Activated T-helper 2 cell treated with anti-CD3 and anti-CD28 coated beads, Interferon-gamma antibody, Interleukin-2, Interleukin-4, amounts not matched to agents 10 μg/mL and 5 μg/mL and 100 μg/mL, durations not matched to agents 14 hours and 24 hours and 36 hours (primary cell): ENCODE measurements around the gene VKORC1. TPM values are rescaled to one million over a fixed set of nuclear protein-coding genes. Genes with fewer than 3 reads are reported as not detected.

Experiments used
- DNase-seq: peaks from one replicate; pipeline ENCODE4 v3.0.0; 2021; ENCODE audit warnings: low spot score
- H3K27ac Mint-ChIP-seq: one replicate; pipeline ENCODE4 v1.8.0; 2021; ENCODE audit warnings: mixed read lengths
- H3K27me3 Mint-ChIP-seq: one replicate; pipeline ENCODE4 v1.8.0; 2021; ENCODE audit warnings: low read depth, mixed read lengths
- H3K36me3 Mint-ChIP-seq: one replicate; pipeline ENCODE4 v1.8.0; 2021; ENCODE audit warnings: low read depth, mixed read lengths
- H3K4me1 Mint-ChIP-seq: one replicate; pipeline ENCODE4 v1.8.0; 2021; ENCODE audit warnings: low read depth, mixed read lengths
- H3K4me3 Mint-ChIP-seq: one replicate; pipeline ENCODE4 v1.8.0; 2021; ENCODE audit warnings: low read depth, mild to moderate bottlenecking, moderate library complexity, mixed read lengths
- H3K9me3 Mint-ChIP-seq: one replicate; pipeline ENCODE4 v1.8.0; 2021; ENCODE audit warnings: mixed read lengths
- intact Hi-C: fragments of 100-400 bp; cut with micrococcal nuclease; formaldehyde crosslinking; loops from one replicate; pipeline ENCODE4 v1.15.1; 2023
- total RNA-seq: library from RNA; stranded (reverse); gene quantifications from 2 replicates; pipeline ENCODE4 v1.2.3, GENCODE V29; 2022

VKORC1 gene
- total RNA-seq, 1 donor from 2014 or later, result 54.5 TPM

DNA sequence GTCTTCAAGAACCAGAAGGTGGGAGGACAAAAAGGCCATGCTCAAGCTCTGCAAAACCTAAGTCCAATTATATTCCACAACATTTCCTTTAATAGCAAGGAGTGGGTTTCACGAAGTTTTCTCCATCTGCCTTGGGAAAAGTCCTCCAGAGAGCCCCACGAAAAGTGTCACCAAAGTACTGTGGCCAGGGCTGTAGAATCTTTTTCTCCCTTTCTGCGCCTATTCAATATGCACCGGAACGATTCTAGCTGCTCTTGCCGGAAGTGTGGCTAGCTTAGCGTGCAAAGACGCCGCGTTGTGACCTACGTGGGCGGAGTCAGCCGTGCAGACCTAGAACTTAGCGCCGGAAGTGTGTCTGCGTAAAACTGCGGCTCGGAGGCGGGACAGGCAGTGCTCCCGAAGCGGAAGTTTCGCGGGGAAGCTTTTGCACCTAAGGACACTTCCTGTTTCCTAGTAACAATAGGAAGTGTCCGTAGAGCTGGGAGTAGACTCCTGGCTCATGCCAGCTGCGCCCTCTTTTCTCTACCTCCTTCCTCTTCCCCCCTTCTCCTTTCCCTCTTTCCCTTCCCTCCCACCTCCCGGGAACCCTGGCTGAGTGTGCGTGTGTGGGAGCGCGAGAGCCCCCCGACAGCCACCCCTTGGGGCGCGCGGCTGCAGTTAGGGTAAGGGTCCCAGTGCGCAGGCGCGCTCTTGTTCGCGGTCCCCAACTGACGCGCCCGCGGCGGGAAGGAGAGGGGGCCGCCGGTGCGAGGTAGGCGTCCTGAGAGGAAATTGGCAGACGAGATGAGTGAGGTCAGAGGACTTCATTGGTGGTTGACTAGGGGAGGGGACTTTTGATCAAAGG, 20.4 kb downstream of the VKORC1 start, which contains the start of the genes ZNF646 and ZNF668:
TSS of gene ZNF646 (plus strand) at position 453 of the 844 bp plus-strand sequence. CDS start 1,903 bp downstream, outside the sequence.
TSS of gene ZNF668 (minus strand) at position 271 of the 844 bp plus-strand sequence. CDS start 9,781 bp downstream, outside the sequence.
- intact Hi-C loops, result loop anchor here (1.0 to 5.0 kb wide), 9 partner anchors 20 to 385 kb away; partner anchors contain the start of genes ARMC5, BCKDK, FUS and SETD1A
- Mint-ChIP-seq H3K4me1 (peaks cover 23% of the 10 kb centered on the region), H3K27me3 (no peaks in the 10 kb centered on the region), H3K4me3 (peak within 1 kb of the TSS; percentile 99), H3K9me3 (no peaks in the 10 kb centered on the region), H3K36me3 (peaks cover 33% of the 10 kb centered on the region), H3K27ac (peak within 1 kb of the TSS; percentile 96)
- DNase-seq, result peak; percentile 98

DNA sequence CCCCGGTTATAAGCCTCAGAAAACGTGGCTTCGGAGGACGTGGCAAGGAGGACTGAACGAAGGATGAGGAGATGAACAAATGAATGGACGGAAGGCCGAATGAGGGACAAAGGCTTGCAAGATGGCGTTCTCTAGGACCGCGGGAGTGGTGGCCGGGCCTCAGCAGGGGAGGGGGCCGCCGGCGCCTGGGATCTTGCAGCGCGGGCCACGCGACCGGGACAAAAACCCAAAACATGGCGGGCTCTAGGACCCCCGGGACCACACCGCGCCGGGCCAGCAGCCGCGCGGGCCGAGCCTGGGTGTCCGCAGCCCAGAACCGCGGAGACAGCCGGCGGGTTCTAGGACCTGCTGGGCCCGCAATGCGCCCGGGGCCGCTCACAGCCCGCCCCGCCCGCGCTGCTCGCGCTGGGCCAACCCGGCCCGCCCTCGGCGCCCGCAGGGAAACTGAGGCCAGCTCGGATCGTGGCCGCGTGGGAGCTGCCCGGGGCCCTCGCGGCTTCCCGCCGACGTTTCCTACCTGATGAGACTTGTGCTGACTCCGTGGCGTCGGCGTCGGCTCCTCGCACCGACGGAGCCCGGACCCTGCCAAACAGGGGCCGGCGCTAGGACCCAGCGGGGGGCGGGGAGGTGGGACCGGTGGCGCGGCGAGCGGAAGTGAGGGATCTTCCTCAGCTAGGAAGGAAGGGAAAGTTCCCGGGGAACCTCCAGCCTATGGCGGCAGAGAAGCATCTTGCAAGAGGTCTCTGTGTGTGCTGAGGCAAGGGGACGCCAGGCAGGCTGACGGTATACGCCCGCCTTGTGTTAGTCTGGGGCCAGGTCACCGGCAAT, 21.2 kb downstream of the VKORC1 start:
- intact Hi-C loops, result loop anchor here (1.0 to 5.0 kb wide), 2 partner anchors 34 to 116 kb away; partner anchors contain the start of genes BCKDK and SETD1A
- H3K27ac Mint-ChIP-seq, result peak overlapping the region; percentile 96
- peaks cover 24% of the 10 kb centered on the region for H3K4me1 Mint-ChIP-seq
- H3K27me3 Mint-ChIP-seq, result no peaks in the 10 kb centered on the region
- DNase-seq, result peak; percentile 85
- peak overlapping the region; percentile 99 for H3K4me3 Mint-ChIP-seq
- H3K9me3 Mint-ChIP-seq, result no peaks in the 10 kb centered on the region
- H3K36me3 Mint-ChIP-seq, result peaks cover 27% of the 10 kb centered on the region

DNA sequence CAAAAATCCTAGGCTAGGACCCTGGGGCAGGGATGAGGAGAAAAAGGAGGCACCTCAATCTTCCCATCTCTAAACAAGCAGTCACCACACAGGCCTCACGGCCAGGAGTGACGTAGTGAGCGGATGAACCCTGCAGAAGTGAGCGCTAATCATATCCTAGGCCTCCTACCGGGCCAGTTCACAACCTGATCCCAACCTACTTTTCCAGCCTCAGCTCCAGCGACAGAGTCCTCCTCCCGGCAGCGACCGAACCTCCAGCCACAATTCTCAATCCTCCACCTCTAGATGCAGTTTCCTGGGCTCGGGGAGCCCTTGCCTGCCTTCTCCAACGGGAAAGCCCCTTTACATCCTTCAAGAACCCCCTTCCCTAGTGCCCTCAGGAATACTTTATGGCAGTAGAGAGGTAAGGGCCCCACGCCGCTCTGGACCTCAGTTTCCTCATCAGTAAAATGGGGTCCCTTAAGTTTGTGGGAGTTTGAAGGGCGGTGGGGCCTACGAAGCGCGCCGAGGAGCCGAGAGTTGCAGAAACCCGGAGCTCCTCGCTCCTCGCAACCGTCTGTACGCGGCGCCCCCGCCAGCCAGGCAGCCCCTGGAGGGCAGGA, 22.0 kb downstream of the VKORC1 start:
- Mint-ChIP-seq H3K4me1 (peaks cover 26% of the 10 kb centered on the region), H3K36me3 (peaks cover 20% of the 10 kb centered on the region), H3K27ac (peak overlapping the region; percentile 96), H3K9me3 (no peaks in the 10 kb centered on the region), H3K27me3 (no peaks in the 10 kb centered on the region), H3K4me3 (peak overlapping the region; percentile 99)
- intact Hi-C loops, result loop anchor here (1.0 to 5.0 kb wide), 2 partner anchors 35 to 115 kb away; partner anchors contain the start of genes BCKDK and SETD1A
- DNase-seq, result peak; percentile 33

DNA sequence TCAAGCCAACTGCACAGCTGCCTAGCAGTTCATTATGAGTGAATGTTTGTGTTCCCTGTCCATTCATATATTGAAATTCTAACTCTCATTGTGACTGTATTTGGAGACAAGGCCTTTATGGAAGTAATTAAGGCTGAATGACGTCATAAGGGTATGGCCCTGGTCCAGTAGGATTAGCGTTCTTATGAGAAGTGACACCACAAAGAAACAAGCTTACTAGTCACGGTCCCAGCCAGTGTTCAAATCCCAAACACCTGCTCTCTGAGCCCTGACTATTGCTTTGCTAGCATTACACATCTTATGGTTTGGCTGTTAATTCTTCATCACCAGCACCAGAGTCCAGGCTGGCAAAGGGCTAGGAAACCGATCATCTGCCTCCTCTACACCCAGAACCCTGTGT, 22.7 kb downstream of the VKORC1 start:
- intact Hi-C loops, result loop anchor here (5.0 kb wide), 1 partner anchor 35 kb away; the partner anchor contains the start of gene BCKDK
- no peaks in the 10 kb centered on the region for H3K27me3 Mint-ChIP-seq
- no peak for DNase-seq

DNA sequence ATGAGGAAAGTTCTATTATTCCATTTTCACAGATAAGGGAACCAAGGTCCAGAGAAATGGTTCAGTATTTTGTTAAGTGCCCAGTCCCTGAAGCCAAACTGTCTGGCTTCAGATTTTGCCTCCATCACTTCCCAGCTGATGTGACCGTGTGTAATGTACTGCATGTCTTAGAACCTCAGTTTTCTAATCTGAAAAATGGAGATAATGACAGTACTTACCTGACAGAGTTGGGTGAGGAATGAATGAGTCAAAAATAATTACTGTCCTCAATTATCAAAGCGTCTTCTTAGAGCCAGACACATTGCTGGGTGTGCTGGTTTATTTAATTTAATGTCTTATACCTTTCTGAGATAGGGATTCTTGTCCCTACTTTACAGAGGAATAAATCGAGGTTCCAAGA, 27.3 kb downstream of the VKORC1 start:
- peaks cover 25% of the 10 kb centered on the region for H3K36me3 Mint-ChIP-seq
- H3K4me3 Mint-ChIP-seq, result no peak overlapping the region
- H3K27ac Mint-ChIP-seq, result no peak overlapping the region
- DNase-seq, result no peak
- intact Hi-C loops, result no loop called here
- no peaks in the 10 kb centered on the region for H3K27me3 Mint-ChIP-seq
- no peaks in the 10 kb centered on the region for H3K9me3 Mint-ChIP-seq
- peaks cover 40% of the 10 kb centered on the region for H3K4me1 Mint-ChIP-seq

More for the DNA sequence above, 22.7 kb downstream of the VKORC1 start:
- Mint-ChIP-seq H3K9me3 (no peaks in the 10 kb centered on the region), H3K4me3 (peak overlapping the region; percentile 99), H3K36me3 (peaks cover 15% of the 10 kb centered on the region), H3K27ac (peak overlapping the region; percentile 96), H3K4me1 (peaks cover 26% of the 10 kb centered on the region)

DNA sequence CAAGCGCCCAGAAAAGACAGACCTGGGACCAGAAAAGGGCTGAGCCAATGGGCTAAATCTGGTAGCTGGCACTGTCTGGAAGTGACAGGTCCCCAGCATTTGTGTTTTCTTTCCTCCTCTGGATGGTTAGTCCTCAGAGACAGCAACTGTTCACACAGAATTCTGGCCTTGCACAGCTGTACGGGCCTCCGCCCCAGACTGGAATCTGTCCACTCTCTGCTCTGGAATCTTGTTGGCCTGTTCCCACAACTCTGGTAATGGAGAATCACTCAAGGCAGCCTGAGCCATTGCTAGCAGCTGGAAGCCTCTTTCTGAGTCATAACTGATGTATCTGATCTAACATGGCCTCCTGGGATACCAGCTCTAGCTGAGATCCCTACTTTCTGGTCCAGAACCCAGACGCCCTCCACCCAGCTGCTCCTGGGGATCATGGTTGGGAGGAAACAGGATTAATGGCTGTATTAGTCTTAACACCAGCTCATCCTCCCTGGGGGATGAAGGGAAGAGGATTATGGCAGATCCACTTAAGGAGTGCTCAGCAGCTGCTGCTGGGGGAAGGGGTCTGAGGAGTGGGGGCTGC, 29.6 kb downstream of the VKORC1 start:
- intact Hi-C loops, result no loop called here
- peak overlapping the region; percentile 59 for H3K27ac Mint-ChIP-seq
- peak overlapping the region; percentile 65 for H3K4me3 Mint-ChIP-seq
- peaks cover 31% of the 10 kb centered on the region for H3K4me1 Mint-ChIP-seq
- no peaks in the 10 kb centered on the region for H3K9me3 Mint-ChIP-seq
- H3K27me3 Mint-ChIP-seq, result no peaks in the 10 kb centered on the region
- DNase-seq, result no peak
- peaks cover 46% of the 10 kb centered on the region for H3K36me3 Mint-ChIP-seq

DNA sequence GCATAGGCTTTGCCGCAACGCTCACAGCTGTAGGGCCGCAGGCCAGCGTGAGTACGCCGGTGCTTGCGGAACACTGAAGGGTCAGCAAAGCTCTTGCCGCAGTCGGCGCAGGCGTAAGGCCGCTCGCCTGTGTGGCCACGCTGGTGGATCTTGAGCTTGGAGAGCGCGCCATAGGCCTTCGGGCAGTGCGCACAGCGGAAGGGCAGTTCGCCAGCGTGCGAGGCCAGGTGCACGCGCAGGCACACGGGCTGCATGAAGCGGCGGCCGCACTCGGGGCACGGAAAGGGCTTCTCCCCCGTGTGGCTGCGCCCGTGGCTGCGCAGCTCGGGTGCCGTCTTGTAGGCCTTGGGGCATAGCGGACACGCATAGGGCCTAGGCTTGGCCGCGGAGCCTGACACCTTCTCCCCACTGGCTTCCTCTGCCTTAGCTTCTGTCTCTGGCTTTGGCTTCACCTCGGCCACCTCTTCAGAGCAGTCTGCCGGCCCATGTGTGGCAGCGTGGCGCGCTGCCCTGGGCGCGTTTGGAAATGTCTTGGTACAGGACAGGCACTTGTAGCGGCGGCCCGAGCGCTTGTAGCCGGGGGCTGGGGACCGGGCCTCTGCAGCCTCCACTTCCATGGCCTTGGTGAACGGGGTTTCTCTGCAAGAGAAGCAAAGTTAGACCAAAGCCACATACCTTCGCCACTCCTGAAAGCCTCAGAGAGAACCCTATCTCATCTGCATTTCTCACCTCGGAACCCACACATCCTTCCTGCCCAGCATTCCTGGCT, 30.6 kb downstream of the VKORC1 start:
- no peaks in the 10 kb centered on the region for H3K9me3 Mint-ChIP-seq
- intact Hi-C loops, result no loop called here
- H3K36me3 Mint-ChIP-seq, result peaks cover 50% of the 10 kb centered on the region
- H3K4me1 Mint-ChIP-seq, result peaks cover 28% of the 10 kb centered on the region
- peak overlapping the region; percentile 59 for H3K27ac Mint-ChIP-seq
- H3K27me3 Mint-ChIP-seq, result no peaks in the 10 kb centered on the region
- DNase-seq, result no peak
- peak overlapping the region; percentile 65 for H3K4me3 Mint-ChIP-seq

DNA sequence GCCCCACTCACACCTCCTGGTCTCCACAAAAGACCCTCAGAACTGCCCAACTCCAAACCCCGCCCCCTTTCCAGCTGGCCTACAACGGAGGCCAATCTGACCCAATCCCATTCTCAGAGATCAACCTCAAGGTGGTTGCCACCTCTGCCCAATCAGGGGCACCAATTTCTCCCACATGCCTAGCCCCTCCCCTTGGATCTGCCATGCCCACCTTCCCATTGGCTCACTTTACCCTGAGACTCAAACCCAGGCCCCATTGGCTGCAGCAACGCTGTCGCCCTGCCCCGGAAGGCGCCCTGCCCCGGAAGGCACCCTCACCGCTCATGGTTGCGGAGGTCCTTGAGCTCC, 31.1 kb downstream of the VKORC1 start:
- intact Hi-C loops, result no loop called here
- Mint-ChIP-seq H3K27ac (no peak overlapping the region), H3K4me1 (peaks cover 26% of the 10 kb centered on the region), H3K36me3 (peaks cover 50% of the 10 kb centered on the region), H3K27me3 (no peaks in the 10 kb centered on the region), H3K9me3 (no peaks in the 10 kb centered on the region), H3K4me3 (peak overlapping the region; percentile 37)
- no peak for DNase-seq

DNA sequence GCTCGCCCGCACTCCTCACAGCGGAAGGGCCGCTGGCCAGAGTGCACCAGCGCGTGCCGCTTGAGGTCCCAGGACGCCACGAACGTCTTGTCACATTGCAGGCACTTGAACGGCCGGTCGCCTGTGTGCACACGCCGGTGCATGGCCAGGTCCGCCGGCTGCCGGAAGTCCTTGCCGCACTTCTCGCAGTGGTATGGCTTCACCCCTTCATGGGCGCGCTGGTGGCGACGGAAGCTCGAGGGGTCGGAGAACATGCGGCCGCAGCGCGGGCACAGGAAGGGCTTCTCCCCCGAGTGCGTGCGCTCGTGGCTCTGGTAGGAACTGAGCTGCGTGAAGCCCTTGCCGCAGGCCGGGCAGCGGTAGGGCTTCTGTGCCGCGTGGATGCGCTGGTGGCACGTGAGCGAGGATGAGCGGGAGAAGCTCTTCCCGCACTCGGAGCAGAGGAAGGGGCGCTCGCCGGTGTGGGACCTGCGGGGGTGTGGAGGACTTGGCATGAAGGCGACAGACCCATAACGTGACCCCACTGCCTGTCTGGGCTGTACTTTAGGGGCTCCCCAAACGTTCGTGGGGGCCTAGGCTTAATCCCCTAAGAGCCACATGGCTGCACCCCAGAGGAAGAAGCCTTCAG, 32.7 kb downstream of the VKORC1 start:
- Mint-ChIP-seq H3K27ac (no peak overlapping the region), H3K36me3 (peaks cover 50% of the 10 kb centered on the region), H3K4me1 (peaks cover 24% of the 10 kb centered on the region), H3K27me3 (no peaks in the 10 kb centered on the region), H3K9me3 (no peaks in the 10 kb centered on the region), H3K4me3 (no peak overlapping the region)
- no peak for DNase-seq
- intact Hi-C loops, result no loop called here

DNA sequence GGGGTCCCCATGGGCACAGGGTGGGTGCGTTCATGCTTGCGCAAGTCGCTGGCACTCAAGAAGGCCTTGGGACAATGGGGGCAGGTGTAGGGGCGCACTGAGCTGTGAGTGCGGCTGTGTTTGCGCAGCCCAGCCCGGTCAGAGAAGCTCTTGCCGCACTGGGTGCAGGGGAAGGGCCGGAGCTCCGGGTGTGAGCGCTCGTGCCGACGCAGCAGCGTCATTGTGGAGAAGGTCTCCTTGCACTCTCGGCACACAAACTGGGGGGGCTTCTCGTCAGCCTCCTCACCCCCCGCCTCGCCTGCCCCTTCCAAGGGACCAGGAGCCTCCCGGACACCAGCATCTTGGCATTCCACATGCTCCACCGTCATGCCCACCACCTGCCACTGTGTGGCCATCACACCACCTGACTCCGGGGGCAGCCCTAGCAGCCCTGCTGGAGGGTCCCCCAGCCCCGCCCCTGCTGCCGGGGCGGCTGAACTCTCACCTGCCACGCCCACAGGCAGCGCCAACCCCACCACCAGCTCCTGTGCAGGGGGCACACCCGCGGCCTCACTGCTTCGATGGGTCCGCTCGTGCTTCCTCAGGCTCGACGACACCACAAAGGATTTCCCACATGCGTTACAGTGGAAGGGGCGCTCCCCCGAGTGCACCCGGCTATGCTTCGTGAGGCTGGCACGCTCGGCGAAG, 33.3 kb downstream of the VKORC1 start:
- intact Hi-C loops, result no loop called here
- peaks cover 24% of the 10 kb centered on the region for H3K4me1 Mint-ChIP-seq
- no peak overlapping the region for H3K4me3 Mint-ChIP-seq
- DNase-seq, result no peak
- no peaks in the 10 kb centered on the region for H3K9me3 Mint-ChIP-seq
- peaks cover 50% of the 10 kb centered on the region for H3K36me3 Mint-ChIP-seq
- H3K27ac Mint-ChIP-seq, result no peak overlapping the region
- H3K27me3 Mint-ChIP-seq, result no peaks in the 10 kb centered on the region

DNA sequence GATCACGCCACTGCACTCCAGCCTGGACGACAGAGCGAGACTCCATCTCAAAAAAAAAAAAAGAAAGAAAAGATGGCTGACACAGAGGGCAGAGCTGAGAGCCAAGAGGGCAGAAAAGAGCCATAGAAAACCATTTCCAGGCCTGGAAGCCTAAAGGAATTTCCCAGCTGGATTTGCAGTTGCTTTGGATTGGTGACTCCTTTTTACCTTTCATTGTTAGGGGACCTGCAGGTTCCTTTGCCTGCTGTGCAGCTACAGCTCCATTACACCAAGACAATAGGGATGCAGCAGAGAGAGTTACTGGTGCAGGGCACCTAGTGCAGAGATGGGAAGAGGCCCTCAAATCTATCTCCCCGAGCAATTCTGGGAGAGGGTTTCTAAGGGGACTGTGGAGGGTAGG, 39.0 kb downstream of the VKORC1 start:
- intact Hi-C loops, result no loop called here
- Mint-ChIP-seq H3K4me1 (peaks cover 9% of the 10 kb centered on the region), H3K4me3 (no peak overlapping the region), H3K9me3 (no peaks in the 10 kb centered on the region), H3K27ac (peak overlapping the region; percentile 38), H3K36me3 (peaks cover 15% of the 10 kb centered on the region), H3K27me3 (no peaks in the 10 kb centered on the region)
- no peak for DNase-seq
